ENCODE results near the gene NLK.

- TF ChIP-seq POLR2AphosphoS5 (IDR thresholded peaks at IDR 0.05): no peak
- no peak for TF ChIP-seq CTCF (IDR thresholded peaks at IDR 0.05)
- no peak for TF ChIP-seq POLR2A (IDR thresholded peaks at IDR 0.05)
Measured at GRCh38 chr17:28110184-28110583, 67.7 kb downstream of the NLK start.

Measured in transverse colon (tissue), 4 donors.